GM18519 (cell line): ENCODE data around the gene CYP11A1.
A peak's percentile ranks its signal among the peaks of the same experiment; 100 is the strongest.

Experiments
- ATAC-seq: cut with Tn5 transposase; IDR thresholded peaks from one replicate; pipeline ENCODE4 v1.9.1; 2021; ENCODE audit warnings: mild to moderate bottlenecking, moderate library complexity; ENCODE audit not compliant: unreplicated experiment, low FRiP score

Gene CYP11A1

GRCh38 chr15:74389241-74390048 is 22.0 kb upstream of the CYP11A1 start:
- no peak for ATAC-seq

- no peak for ATAC-seq
Measured at GRCh38 chr15:74388363-74388951, 21.0 kb upstream of the CYP11A1 start.

GRCh38 chr15:74387621-74388362 is 20.3 kb upstream of the CYP11A1 start:
- no peak for ATAC-seq

GRCh38 chr15:74387141-74387541 is 19.7 kb upstream of the CYP11A1 start:
- ATAC-seq, result no peak

GRCh38 chr15:74386496-74387140 is 19.2 kb upstream of the CYP11A1 start:
- ATAC-seq, result no peak

GRCh38 chr15:74385733-74386132 is 18.3 kb upstream of the CYP11A1 start:
- no peak for ATAC-seq

GRCh38 chr15:74384881-74385643 is 17.6 kb upstream of the CYP11A1 start:
- no peak for ATAC-seq

- no peak for ATAC-seq
Measured at GRCh38 chr15:74384566-74384880, 17.1 kb upstream of the CYP11A1 start.

GRCh38 chr15:74383695-74384565 is 16.5 kb upstream of the CYP11A1 start:
- peak; percentile 38 for ATAC-seq

- no peak for ATAC-seq
Measured at GRCh38 chr15:74383286-74383685, 15.8 kb upstream of the CYP11A1 start.

- no peak for ATAC-seq
Measured at GRCh38 chr15:74382004-74382816, 14.8 kb upstream of the CYP11A1 start.

- ATAC-seq, result no peak
Measured at GRCh38 chr15:74381481-74381880, 14.0 kb upstream of the CYP11A1 start.

GRCh38 chr15:74381190-74381453 is 13.7 kb upstream of the CYP11A1 start:
- ATAC-seq, result no peak

GRCh38 chr15:74380361-74381189 is 13.1 kb upstream of the CYP11A1 start:
- ATAC-seq, result no peak

- no peak for ATAC-seq
Measured at GRCh38 chr15:74378848-74379247, 11.4 kb upstream of the CYP11A1 start.

- ATAC-seq, result no peak
Measured at GRCh38 chr15:74377831-74378766, 10.7 kb upstream of the CYP11A1 start.
